Astrocyte (in vitro differentiated cells and primary cell): ENCODE data around the gene CTBP1. TPM values are rescaled to one million over a fixed set of nuclear protein-coding genes. Genes with fewer than 3 reads are reported as not detected.

Source experiments
- DNase-seq: peaks from one replicate; pipeline ENCODE4 v3.0.0-alpha.2; 2010; ENCODE audit warnings: low read depth
- FAIRE-seq: peaks from 2 replicates; lab custom pipeline; 2011; peaks lifted over from hg19 to GRCh38; lab: Jason Lieb, UNC
- H2AFZ ChIP-seq: 2 replicates; pipeline ENCODE4 v1.6.0; 2012; ENCODE audit warnings: low read depth, low read length, inconsistent platforms
- H3K27ac ChIP-seq: 2 replicates; pipeline ENCODE4 v1.5.1; 2011; ENCODE audit warnings: low read depth, low read length, inconsistent platforms
- H3K27me3 ChIP-seq: 2 replicates; pipeline ENCODE4 v1.6.0; 2011; ENCODE audit warnings: low read length, inconsistent platforms; ENCODE audit not compliant: insufficient read depth
- H3K36me3 ChIP-seq: 2 replicates; pipeline ENCODE4 v1.5.1; 2011; ENCODE audit warnings: low read length, inconsistent platforms; ENCODE audit not compliant: insufficient read depth
- H3K4me1 ChIP-seq: 2 replicates; pipeline ENCODE4 v1.5.1; 2011; ENCODE audit warnings: low read length, inconsistent platforms; ENCODE audit not compliant: insufficient read depth
- H3K4me2 ChIP-seq: 2 replicates; pipeline ENCODE4 v1.6.0; 2012; ENCODE audit warnings: low read length, inconsistent platforms
- H3K4me3 ChIP-seq: 2 replicates; pipeline ENCODE4 v1.5.1; 2011; ENCODE audit warnings: low read depth, mild to moderate bottlenecking, low read length, inconsistent platforms; ENCODE audit not compliant: insufficient read depth
- H3K79me2 ChIP-seq: 2 replicates; pipeline ENCODE4 v1.6.0; 2012; ENCODE audit warnings: mild to moderate bottlenecking, low read length, inconsistent platforms; ENCODE audit not compliant: insufficient read depth
- H3K9ac ChIP-seq: 2 replicates; pipeline ENCODE4 v1.6.0; 2012; ENCODE audit warnings: mild to moderate bottlenecking, low read length, inconsistent platforms
- H3K9me3 ChIP-seq: 2 replicates; pipeline ENCODE4 v1.5.1; 2012; ENCODE audit warnings: low read depth, mild to moderate bottlenecking, low read length, inconsistent platforms; ENCODE audit not compliant: insufficient read depth
- H4K20me1 ChIP-seq: 2 replicates; pipeline ENCODE4 v1.6.0; 2012; ENCODE audit warnings: low read length, inconsistent platforms; ENCODE audit not compliant: insufficient read depth
- H3K27ac Mint-ChIP-seq: one replicate; pipeline ENCODE4 v1.8.0; 2021; ENCODE audit warnings: mild to moderate bottlenecking, mixed read lengths; ENCODE audit not compliant: unreplicated experiment
- H3K27me3 Mint-ChIP-seq: one replicate; pipeline ENCODE4 v1.8.0; 2021; ENCODE audit warnings: low read depth, mixed read lengths; ENCODE audit not compliant: unreplicated experiment
- H3K36me3 Mint-ChIP-seq: one replicate; pipeline ENCODE4 v1.8.0; 2021; ENCODE audit warnings: low read depth, mixed read lengths; ENCODE audit not compliant: unreplicated experiment
- H3K4me1 Mint-ChIP-seq: one replicate; pipeline ENCODE4 v1.8.0; 2021; ENCODE audit warnings: low read depth, mixed read lengths; ENCODE audit not compliant: unreplicated experiment
- H3K4me3 Mint-ChIP-seq: one replicate; pipeline ENCODE4 v1.8.0; 2021; ENCODE audit warnings: mild to moderate bottlenecking, moderate library complexity, mixed read lengths; ENCODE audit not compliant: unreplicated experiment
- H3K9me3 Mint-ChIP-seq: one replicate; pipeline ENCODE4 v1.8.0; 2021; ENCODE audit warnings: mild to moderate bottlenecking, mixed read lengths; ENCODE audit not compliant: unreplicated experiment
- CTCF ChIP-seq: IDR thresholded peaks from 2 replicates; pipeline ENCODE4 v1.5.1; 2011; ENCODE audit warnings: low read depth, mild to moderate bottlenecking, inconsistent platforms, low read length, moderate library complexity; ENCODE audit not compliant: insufficient read depth
- EZH2 ChIP-seq: IDR thresholded peaks from 2 replicates; pipeline ENCODE4 v1.6.1; 2012; ENCODE audit warnings: mild to moderate bottlenecking, low read length, inconsistent platforms; ENCODE audit not compliant: insufficient read depth
- total RNA-seq: library from RNA; stranded (reverse); gene quantifications from 2 replicates; pipeline ENCODE4 v1.2.1, GENCODE V29; 2021

The CTBP1 gene
- total RNA-seq, 1 donor from 2014 or later: 136 TPM

GRCh38 chr4:1226144-1226481, 22.8 kb downstream of the CTBP1 start:
- Mint-ChIP-seq H3K36me3 (peaks cover 11% of the 10 kb centered on the region), H3K27me3 (no peaks in the 10 kb centered on the region), H3K9me3 (no peaks in the 10 kb centered on the region), H3K27ac (no peak overlapping the region), H3K4me3 (no peak overlapping the region), H3K4me1 (no peaks in the 10 kb centered on the region)
- DNase-seq: no peak
- H3K9me3 ChIP-seq: no peaks in the 10 kb centered on the region
- peaks cover 25% of the 10 kb centered on the region for H3K79me2 ChIP-seq
- no peak overlapping the region for H2AFZ ChIP-seq
- no peak overlapping the region for H3K27ac ChIP-seq
- H4K20me1 ChIP-seq: peaks cover 51% of the 10 kb centered on the region
- TF ChIP-seq EZH2: no peak
- no peak for TF ChIP-seq CTCF
- no peak overlapping the region for H3K4me3 ChIP-seq
- H3K4me1 ChIP-seq: no peaks in the 10 kb centered on the region
- H3K9ac ChIP-seq: no peak overlapping the region
- peaks cover 30% of the 10 kb centered on the region for H3K36me3 ChIP-seq
- FAIRE-seq: no peak
- no peak overlapping the region for H3K4me2 ChIP-seq
- H3K27me3 ChIP-seq: no peaks in the 10 kb centered on the region

DNA sequence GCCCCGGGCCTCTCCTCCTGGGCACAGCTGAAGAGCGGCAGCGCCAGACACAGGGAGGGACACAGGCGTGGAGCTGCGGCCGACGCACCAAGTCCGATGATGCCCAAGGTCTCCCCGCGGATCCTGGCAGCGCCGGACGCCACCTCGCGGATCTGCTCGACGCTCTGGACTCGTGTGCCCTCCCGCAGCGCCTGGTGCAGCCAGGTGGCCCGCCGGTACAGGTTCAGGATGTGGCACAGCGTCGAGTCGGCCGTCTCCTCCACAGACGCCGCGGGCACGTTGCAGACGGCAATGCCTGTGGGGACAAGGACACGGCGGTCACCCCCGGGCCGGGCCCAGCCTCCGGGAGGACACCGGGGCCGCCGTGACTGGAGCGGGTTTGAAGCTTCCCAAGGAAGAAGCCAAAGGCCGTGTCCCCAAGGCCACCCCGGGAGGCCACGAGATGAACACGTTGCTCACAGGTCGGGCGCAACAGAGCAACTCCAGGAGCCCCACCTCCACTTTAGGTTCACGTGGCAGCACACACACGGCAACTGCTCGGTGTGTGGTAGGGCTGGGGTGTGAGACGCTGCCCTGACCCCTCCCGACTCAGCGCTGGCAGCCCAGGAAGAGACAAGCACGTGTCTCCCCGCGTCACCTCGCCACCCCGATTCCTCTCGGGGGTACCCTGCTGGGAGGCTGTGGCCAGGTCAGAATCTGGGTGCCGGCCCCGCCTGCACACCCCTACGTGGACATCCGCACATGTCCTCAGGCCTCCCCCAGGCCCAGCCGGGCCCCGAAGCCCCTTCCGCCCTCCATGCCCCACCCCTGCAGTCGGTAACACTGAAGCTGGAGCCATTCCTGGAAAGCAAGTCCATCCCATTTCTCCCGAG, 23.4 kb downstream of the CTBP1 start:
- H3K4me3 Mint-ChIP-seq: no peak overlapping the region
- Histone ChIP-seq H3K36me3 (peaks cover 33% of the 10 kb centered on the region), H3K27me3 (no peaks in the 10 kb centered on the region), H3K4me2 (no peak overlapping the region), H3K9me3 (no peaks in the 10 kb centered on the region), H2AFZ (no peak overlapping the region), H3K4me3 (no peak overlapping the region), H4K20me1 (peaks cover 51% of the 10 kb centered on the region), H3K4me1 (no peaks in the 10 kb centered on the region), H3K9ac (no peak overlapping the region), H3K27ac (no peak overlapping the region), H3K79me2 (peaks cover 28% of the 10 kb centered on the region)
- peaks cover 11% of the 10 kb centered on the region for H3K36me3 Mint-ChIP-seq
- no peak for DNase-seq
- H3K27me3 Mint-ChIP-seq: no peaks in the 10 kb centered on the region
- TF ChIP-seq CTCF (no peak), EZH2 (no peak)
- H3K4me1 Mint-ChIP-seq: no peaks in the 10 kb centered on the region
- no peak overlapping the region for H3K27ac Mint-ChIP-seq
- H3K9me3 Mint-ChIP-seq: no peaks in the 10 kb centered on the region
- no peak for FAIRE-seq
